ENCODE data around the gene ATP11C. TPM values are rescaled to one million over a fixed set of nuclear protein-coding genes. Genes with fewer than 3 reads are reported as not detected.

ATP11C gene
- total and polyA plus RNA-seq, 2 experiments from 2014 or later: 44.0 to 90.7 TPM

GRCh38 chrX:139930401-139930800 lies 2.5 kb downstream of the ATP11C start:
- Histone ChIP-seq H3K36me3 (ENCODE audit: insufficient read depth) (no peaks in the 10 kb centered on the region), H3K27me3 (ENCODE audit: insufficient read depth) (peaks cover 3% of the 10 kb centered on the region; the same call in 1 of the 2 replicates), H2AFZ (no peak overlapping the region), H3K27ac (ENCODE audit: low read depth) (no peak overlapping the region), H4K20me1 (replicated peaks; ENCODE audit: insufficient read depth) (peaks cover 9% of the 10 kb centered on the region; the same call in 1 of the 2 replicates), H3K9me2 (ENCODE audit: insufficient read depth) (no peaks in the 10 kb centered on the region), H3K4me3 (peak overlapping the region; percentile 71), H3K4me2 (peak overlapping the region; percentile 86), H3K79me2 (replicated peaks; ENCODE audit: insufficient read depth) (peaks cover 60% of the 10 kb centered on the region), H3F3A (replicated peaks; ENCODE audit: low read depth) (no peaks in the 10 kb centered on the region), H3K4me1 (ENCODE audit: insufficient read depth) (peaks cover 26% of the 10 kb centered on the region; the same call in 1 of the 2 replicates)
- Mint-ChIP-seq H3K36me3 (ENCODE audit: low read depth) (no peaks in the 10 kb centered on the region), H3K4me3 (peak overlapping the region; percentile 79), H3K27me3 (ENCODE audit: insufficient read depth, low read depth, poor library complexity) (no peaks in the 10 kb centered on the region), H3K9me3 (no peaks in the 10 kb centered on the region), H3K4me1 (peaks cover 30% of the 10 kb centered on the region), H3K27ac (no peak overlapping the region)
- DNase-seq (ENCODE audit: low spot score): no peak
- no peak for ATAC-seq
- TF ChIP-seq ZNF331 (CRISPR knock-in tag; IDR thresholded peaks at IDR 0.05; ENCODE audit: low read depth) (no peak), EZH2 (IDR thresholded peaks at IDR 0.05; ENCODE audit: low read depth, unreplicated experiment) (no peak), CTCF (conservative IDR thresholded peaks at IDR 0.05; ENCODE audit: low read depth in 2 of 2) (no peak), EZH2phosphoT487 (IDR thresholded peaks at IDR 0.05; ENCODE audit: unreplicated experiment) (no peak), JUNB (IDR thresholded peaks at IDR 0.05; ENCODE audit: unreplicated experiment) (no peak), POLR2AphosphoS5 (IDR thresholded peaks at IDR 0.05; ENCODE audit: low read depth) (no peak), NANOG (IDR thresholded peaks at IDR 0.05; ENCODE audit: borderline replicate concordance) (no peak), CREB1 (CRISPR knock-in tag; IDR thresholded peaks at IDR 0.05; ENCODE audit: low read depth) (no peak)
- TF ChIP-seq, protein P1, sequence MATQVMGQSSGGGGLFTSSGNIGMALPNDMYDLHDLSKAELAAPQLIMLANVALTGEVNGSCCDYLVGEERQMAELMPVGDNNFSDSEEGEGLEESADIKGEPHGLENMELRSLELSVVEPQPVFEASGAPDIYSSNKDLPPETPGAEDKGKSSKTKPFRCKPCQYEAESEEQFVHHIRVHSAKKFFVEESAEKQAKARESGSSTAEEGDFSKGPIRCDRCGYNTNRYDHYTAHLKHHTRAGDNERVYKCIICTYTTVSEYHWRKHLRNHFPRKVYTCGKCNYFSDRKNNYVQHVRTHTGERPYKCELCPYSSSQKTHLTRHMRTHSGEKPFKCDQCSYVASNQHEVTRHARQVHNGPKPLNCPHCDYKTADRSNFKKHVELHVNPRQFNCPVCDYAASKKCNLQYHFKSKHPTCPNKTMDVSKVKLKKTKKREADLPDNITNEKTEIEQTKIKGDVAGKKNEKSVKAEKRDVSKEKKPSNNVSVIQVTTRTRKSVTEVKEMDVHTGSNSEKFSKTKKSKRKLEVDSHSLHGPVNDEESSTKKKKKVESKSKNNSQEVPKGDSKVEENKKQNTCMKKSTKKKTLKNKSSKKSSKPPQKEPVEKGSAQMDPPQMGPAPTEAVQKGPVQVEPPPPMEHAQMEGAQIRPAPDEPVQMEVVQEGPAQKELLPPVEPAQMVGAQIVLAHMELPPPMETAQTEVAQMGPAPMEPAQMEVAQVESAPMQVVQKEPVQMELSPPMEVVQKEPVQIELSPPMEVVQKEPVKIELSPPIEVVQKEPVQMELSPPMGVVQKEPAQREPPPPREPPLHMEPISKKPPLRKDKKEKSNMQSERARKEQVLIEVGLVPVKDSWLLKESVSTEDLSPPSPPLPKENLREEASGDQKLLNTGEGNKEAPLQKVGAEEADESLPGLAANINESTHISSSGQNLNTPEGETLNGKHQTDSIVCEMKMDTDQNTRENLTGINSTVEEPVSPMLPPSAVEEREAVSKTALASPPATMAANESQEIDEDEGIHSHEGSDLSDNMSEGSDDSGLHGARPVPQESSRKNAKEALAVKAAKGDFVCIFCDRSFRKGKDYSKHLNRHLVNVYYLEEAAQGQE (IDR thresholded peaks at IDR 0.05; ENCODE audit: unreplicated experiment): no peak
- TF ChIP-seq, protein P2, sequence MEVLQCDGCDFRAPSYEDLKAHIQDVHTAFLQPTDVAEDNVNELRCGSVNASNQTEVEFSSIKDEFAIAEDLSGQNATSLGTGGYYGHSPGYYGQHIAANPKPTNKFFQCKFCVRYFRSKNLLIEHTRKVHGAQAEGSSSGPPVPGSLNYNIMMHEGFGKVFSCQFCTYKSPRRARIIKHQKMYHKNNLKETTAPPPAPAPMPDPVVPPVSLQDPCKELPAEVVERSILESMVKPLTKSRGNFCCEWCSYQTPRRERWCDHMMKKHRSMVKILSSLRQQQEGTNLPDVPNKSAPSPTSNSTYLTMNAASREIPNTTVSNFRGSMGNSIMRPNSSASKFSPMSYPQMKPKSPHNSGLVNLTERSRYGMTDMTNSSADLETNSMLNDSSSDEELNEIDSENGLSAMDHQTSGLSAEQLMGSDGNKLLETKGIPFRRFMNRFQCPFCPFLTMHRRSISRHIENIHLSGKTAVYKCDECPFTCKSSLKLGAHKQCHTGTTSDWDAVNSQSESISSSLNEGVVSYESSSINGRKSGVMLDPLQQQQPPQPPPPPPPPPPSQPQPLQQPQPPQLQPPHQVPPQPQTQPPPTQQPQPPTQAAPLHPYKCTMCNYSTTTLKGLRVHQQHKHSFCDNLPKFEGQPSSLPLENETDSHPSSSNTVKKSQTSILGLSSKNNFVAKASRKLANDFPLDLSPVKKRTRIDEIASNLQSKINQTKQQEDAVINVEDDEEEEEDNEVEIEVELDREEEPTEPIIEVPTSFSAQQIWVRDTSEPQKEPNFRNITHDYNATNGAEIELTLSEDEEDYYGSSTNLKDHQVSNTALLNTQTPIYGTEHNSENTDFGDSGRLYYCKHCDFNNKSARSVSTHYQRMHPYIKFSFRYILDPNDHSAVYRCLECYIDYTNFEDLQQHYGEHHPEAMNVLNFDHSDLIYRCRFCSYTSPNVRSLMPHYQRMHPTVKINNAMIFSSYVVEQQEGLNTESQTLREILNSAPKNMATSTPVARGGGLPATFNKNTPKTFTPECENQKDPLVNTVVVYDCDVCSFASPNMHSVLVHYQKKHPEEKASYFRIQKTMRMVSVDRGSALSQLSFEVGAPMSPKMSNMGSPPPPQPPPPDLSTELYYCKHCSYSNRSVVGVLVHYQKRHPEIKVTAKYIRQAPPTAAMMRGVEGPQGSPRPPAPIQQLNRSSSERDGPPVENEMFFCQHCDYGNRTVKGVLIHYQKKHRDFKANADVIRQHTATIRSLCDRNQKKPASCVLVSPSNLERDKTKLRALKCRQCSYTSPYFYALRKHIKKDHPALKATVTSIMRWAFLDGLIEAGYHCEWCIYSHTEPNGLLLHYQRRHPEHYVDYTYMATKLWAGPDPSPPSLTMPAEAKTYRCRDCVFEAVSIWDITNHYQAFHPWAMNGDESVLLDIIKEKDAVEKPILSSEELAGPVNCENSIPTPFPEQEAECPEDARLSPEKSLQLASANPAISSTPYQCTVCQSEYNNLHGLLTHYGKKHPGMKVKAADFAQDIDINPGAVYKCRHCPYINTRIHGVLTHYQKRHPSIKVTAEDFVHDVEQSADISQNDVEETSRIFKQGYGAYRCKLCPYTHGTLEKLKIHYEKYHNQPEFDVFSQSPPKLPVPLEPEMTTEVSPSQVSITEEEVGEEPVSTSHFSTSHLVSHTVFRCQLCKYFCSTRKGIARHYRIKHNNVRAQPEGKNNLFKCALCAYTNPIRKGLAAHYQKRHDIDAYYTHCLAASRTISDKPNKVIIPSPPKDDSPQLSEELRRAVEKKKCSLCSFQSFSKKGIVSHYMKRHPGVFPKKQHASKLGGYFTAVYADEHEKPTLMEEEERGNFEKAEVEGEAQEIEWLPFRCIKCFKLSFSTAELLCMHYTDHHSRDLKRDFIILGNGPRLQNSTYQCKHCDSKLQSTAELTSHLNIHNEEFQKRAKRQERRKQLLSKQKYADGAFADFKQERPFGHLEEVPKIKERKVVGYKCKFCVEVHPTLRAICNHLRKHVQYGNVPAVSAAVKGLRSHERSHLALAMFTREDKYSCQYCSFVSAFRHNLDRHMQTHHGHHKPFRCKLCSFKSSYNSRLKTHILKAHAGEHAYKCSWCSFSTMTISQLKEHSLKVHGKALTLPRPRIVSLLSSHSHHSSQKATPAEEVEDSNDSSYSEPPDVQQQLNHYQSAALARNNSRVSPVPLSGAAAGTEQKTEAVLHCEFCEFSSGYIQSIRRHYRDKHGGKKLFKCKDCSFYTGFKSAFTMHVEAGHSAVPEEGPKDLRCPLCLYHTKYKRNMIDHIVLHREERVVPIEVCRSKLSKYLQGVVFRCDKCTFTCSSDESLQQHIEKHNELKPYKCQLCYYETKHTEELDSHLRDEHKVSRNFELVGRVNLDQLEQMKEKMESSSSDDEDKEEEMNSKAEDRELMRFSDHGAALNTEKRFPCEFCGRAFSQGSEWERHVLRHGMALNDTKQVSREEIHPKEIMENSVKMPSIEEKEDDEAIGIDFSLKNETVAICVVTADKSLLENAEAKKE (CRISPR knock-in tag; IDR thresholded peaks at IDR 0.05): no peak

Measured in GM23338 (cell line).